ENCODE results near the gene CMSS1.

CMSS1 gene

GRCh38 chr3:100117093-100117492, 299.4 kb downstream of the CMSS1 start:
- no peak for DNase-seq

GRCh38 chr3:100120012-100120411, 302.4 kb downstream of the CMSS1 start:
- no peak for DNase-seq

- DNase-seq: no peak
These were observed 303.0 kb downstream of the CMSS1 start for GRCh38 chr3:100120693-100121092.

GRCh38 chr3:100122321-100122720, 304.7 kb downstream of the CMSS1 start:
- no peak for DNase-seq

GRCh38 chr3:100123112-100123511, 305.4 kb downstream of the CMSS1 start:
- DNase-seq: no peak

- no peak for DNase-seq
These were observed 306.6 kb downstream of the CMSS1 start for GRCh38 chr3:100124201-100124761.

GRCh38 chr3:100125161-100125938, 307.7 kb downstream of the CMSS1 start:
- no peak for DNase-seq

GRCh38 chr3:100127792-100128191, 310.1 kb downstream of the CMSS1 start:
- DNase-seq: no peak

- no peak for DNase-seq
These were observed 310.9 kb downstream of the CMSS1 start for GRCh38 chr3:100128565-100128964.

- no peak for DNase-seq
These were observed 312.3 kb downstream of the CMSS1 start for GRCh38 chr3:100129941-100130340.

GRCh38 chr3:100131241-100131640, 313.6 kb downstream of the CMSS1 start:
- no peak for DNase-seq

GRCh38 chr3:100136921-100137320, 319.3 kb downstream of the CMSS1 start:
- DNase-seq: no peak

GRCh38 chr3:100140976-100141375, 323.3 kb downstream of the CMSS1 start:
- no peak for DNase-seq

GRCh38 chr3:100141586-100141985, 323.9 kb downstream of the CMSS1 start:
- DNase-seq: no peak

- no peak for DNase-seq
These were observed 326.7 kb downstream of the CMSS1 start for GRCh38 chr3:100144255-100144866.

- no peak for DNase-seq
These were observed 331.5 kb downstream of the CMSS1 start for GRCh38 chr3:100149130-100149529.

- no peak for DNase-seq
These were observed 332.2 kb downstream of the CMSS1 start for GRCh38 chr3:100149713-100150415.

GRCh38 chr3:100150473-100150872, 332.8 kb downstream of the CMSS1 start:
- no peak for DNase-seq

- DNase-seq: no peak
These were observed 333.5 kb downstream of the CMSS1 start for GRCh38 chr3:100151024-100151707.

GRCh38 chr3:100154171-100154570, 336.5 kb downstream of the CMSS1 start:
- no peak for DNase-seq

- no peak for DNase-seq
These were observed 337.5 kb downstream of the CMSS1 start for GRCh38 chr3:100155128-100155527.

- DNase-seq: no peak
These were observed 337.9 kb downstream of the CMSS1 start for GRCh38 chr3:100155590-100155989.

- DNase-seq: no peak
These were observed 340.0 kb downstream of the CMSS1 start for GRCh38 chr3:100157685-100158084.

Measured in activated CD4-positive, CD25-positive, alpha-beta regulatory T cell (primary cell).